HPDE6-E6E7 (cell line): ENCODE measurements around the gene TNKS1BP1.
A peak's percentile ranks its signal among the peaks of the same experiment; 100 is the strongest.
"Not testable (repeated sequence)": the region's sequence is repeated elsewhere in the genome, so short reads cannot be mapped to it uniquely, and the experiment has no call there.

Source experiments
- DNase-seq: peaks from one replicate; pipeline ENCODE4 v3.0.0; 2011; ENCODE audit warnings: missing footprints; ENCODE audit errors: extremely low spot score

TNKS1BP1 gene

GRCh38 chr11:57312511-57313021, 12.2 kb downstream of the TNKS1BP1 start:
- no peak for DNase-seq

- DNase-seq, result peak; percentile 98
Observed at GRCh38 chr11:57311109-57311936, 13.4 kb downstream of the TNKS1BP1 start.

- DNase-seq, result no peak
Observed at GRCh38 chr11:57310630-57311086, 14.1 kb downstream of the TNKS1BP1 start.

GRCh38 chr11:57310091-57310490, 14.7 kb downstream of the TNKS1BP1 start:
- no peak for DNase-seq

GRCh38 chr11:57309106-57310059, 15.4 kb downstream of the TNKS1BP1 start:
- no peak for DNase-seq

GRCh38 chr11:57308426-57309060, 16.2 kb downstream of the TNKS1BP1 start:
- DNase-seq, result no peak

- no peak for DNase-seq
Observed at GRCh38 chr11:57307666-57308270, 17.0 kb downstream of the TNKS1BP1 start.

GRCh38 chr11:57306940-57307565, 17.7 kb downstream of the TNKS1BP1 start:
- no peak for DNase-seq

- DNase-seq, result no peak
Observed at GRCh38 chr11:57306161-57306876, 18.4 kb downstream of the TNKS1BP1 start.

GRCh38 chr11:57305523-57305922, 19.2 kb downstream of the TNKS1BP1 start:
- DNase-seq, result no peak

GRCh38 chr11:57303990-57304579, 20.7 kb downstream of the TNKS1BP1 start:
- DNase-seq, result peak; percentile 52

- no peak for DNase-seq
Observed at GRCh38 chr11:57303280-57303989, 21.3 kb downstream of the TNKS1BP1 start.

GRCh38 chr11:57302489-57302888, 22.3 kb downstream of the TNKS1BP1 start:
- no peak for DNase-seq

GRCh38 chr11:57301711-57302423, 22.9 kb downstream of the TNKS1BP1 start:
- no peak for DNase-seq

- DNase-seq, result no peak
Observed at GRCh38 chr11:57300785-57301184, 24.0 kb downstream of the TNKS1BP1 start.

- no peak for DNase-seq
Observed at GRCh38 chr11:57299150-57299737, 25.5 kb downstream of the TNKS1BP1 start.

GRCh38 chr11:57297221-57297620, 27.5 kb downstream of the TNKS1BP1 start:
- DNase-seq, result no peak

GRCh38 chr11:57296205-57296604, 28.5 kb downstream of the TNKS1BP1 start:
- not testable (repeated sequence) for DNase-seq
